GM18507 (cell line): Measurements from ENCODE around the gene SNAPC5.
A peak's percentile ranks its signal among the peaks of the same experiment; 100 is the strongest.
"Not testable (repeated sequence)": the region's sequence is repeated elsewhere in the genome, so short reads cannot be mapped to it uniquely, and the experiment has no call there.

Source experiments
- DNase-seq: peaks from one replicate; pipeline ENCODE4 v3.0.0; 2011; ENCODE audit warnings: low read depth; ENCODE audit not compliant: insufficient read length; ENCODE audit errors: extremely low spot score
- FAIRE-seq: peaks from 2 replicates; lab custom pipeline; 2011; peaks lifted over from hg19 to GRCh38; lab: Jason Lieb, UNC

The SNAPC5 gene

GRCh38 chr15:66497502-66498455 is at the start of gene SNAPC5:
Gene SNAPC5, minus strand, starts transcription at chr15:66497762. Its CDS starts 31 bp downstream, at chr15:66497731.
- peak; percentile 78 for DNase-seq
- FAIRE-seq: peak; percentile 87

GRCh38 chr15:66545255-66545654 is 47.7 kb upstream of the SNAPC5 start:
- no peak for DNase-seq
- no peak for FAIRE-seq

- DNase-seq (no peak), FAIRE-seq (no peak)
Measured at GRCh38 chr15:66542896-66543295, 45.3 kb upstream of the SNAPC5 start.

GRCh38 chr15:66535056-66535455 is 37.5 kb upstream of the SNAPC5 start:
- no peak for DNase-seq
- FAIRE-seq: no peak

GRCh38 chr15:66524838-66525237 is 27.3 kb upstream of the SNAPC5 start:
- FAIRE-seq: peak; percentile 31
- DNase-seq: no peak

GRCh38 chr15:66523926-66524325 is 26.4 kb upstream of the SNAPC5 start:
- FAIRE-seq: no peak

GRCh38 chr15:66515901-66516322 is 18.4 kb upstream of the SNAPC5 start:
- no peak for FAIRE-seq
- no peak for DNase-seq

More at GRCh38 chr15:66523926-66524325, 26.4 kb upstream of the SNAPC5 start:
- no peak for DNase-seq

- no peak for FAIRE-seq
- no peak for DNase-seq
Measured at GRCh38 chr15:66514586-66514985, 17.0 kb upstream of the SNAPC5 start.

- DNase-seq (peak; percentile 3), FAIRE-seq (peak; percentile 74)
Measured at GRCh38 chr15:66508293-66508883, 10.8 kb upstream of the SNAPC5 start.

- FAIRE-seq (no peak), DNase-seq (no peak)
Measured at GRCh38 chr15:66505818-66506217, 8.3 kb upstream of the SNAPC5 start.

- FAIRE-seq (no peak), DNase-seq (no peak)
Measured at GRCh38 chr15:66505430-66505811, 7.9 kb upstream of the SNAPC5 start.

GRCh38 chr15:66504563-66505429 is 7.2 kb upstream of the SNAPC5 start, which contains the start of the genes RPL4 and ZWILCH:
Gene RPL4, minus strand, starts transcription at chr15:66504855. Its CDS starts 65 bp downstream, at chr15:66504790.
Gene ZWILCH, plus strand, starts transcription at chr15:66505326. Its CDS starts 13 bp downstream, at chr15:66505339.
- FAIRE-seq: peak; percentile 91
- peak; percentile 60 for DNase-seq

- DNase-seq (no peak), FAIRE-seq (no peak)
Measured at GRCh38 chr15:66503780-66504562, 6.4 kb upstream of the SNAPC5 start.

- FAIRE-seq, DNase-seq: not testable (repeated sequence)
Measured at GRCh38 chr15:66503041-66503648, 5.6 kb upstream of the SNAPC5 start.

GRCh38 chr15:66502491-66502890 is 4.9 kb upstream of the SNAPC5 start:
- FAIRE-seq (no peak), DNase-seq (no peak)

GRCh38 chr15:66500346-66500745 is 2.8 kb upstream of the SNAPC5 start:
- not testable (repeated sequence) for FAIRE-seq, DNase-seq

- FAIRE-seq (no peak), DNase-seq (no peak)
Measured at GRCh38 chr15:66498501-66499386, 1.2 kb upstream of the SNAPC5 start.
